MM.1S (cell line): ENCODE data around the gene DFFA.

Experiments used
- CTCF ChIP-seq: fragments of 300-600 bp; sonication (generic); IDR thresholded peaks from 2 replicates; pipeline ENCODE4 v1.5.1; 2016; ENCODE audit warnings: antibody characterized with exemption, low read length, mixed read lengths
- EZH2 ChIP-seq: fragments of 300-600 bp; sonication (generic); optimal IDR thresholded peaks from 2 replicates; pipeline ENCODE3; 2017; ENCODE audit warnings: low read depth, mild to moderate bottlenecking, antibody characterized with exemption, low read length, mixed read lengths
- EZH2phosphoT487 ChIP-seq: fragments of 300-600 bp; sonication (generic); IDR thresholded peaks from 2 replicates; pipeline ENCODE4 v1.6.1; 2018; ENCODE audit warnings: antibody characterized with exemption, low read length

- TF ChIP-seq CTCF (no peak), EZH2 (no peak), EZH2phosphoT487 (no peak)
These were observed 22.1 kb upstream of the DFFA start for GRCh38 chr1:10494418-10494753.
